NT2/D1 (cell line): ENCODE results near the gene RMDN2.

Experiments
- SUZ12 ChIP-seq: IDR thresholded peaks from 2 replicates; pipeline ENCODE4 v1.6.1; 2011; ENCODE audit not compliant: insufficient read length, insufficient read depth; ENCODE audit errors: extremely low read depth
- YY1 ChIP-seq: IDR thresholded peaks from 2 replicates; pipeline ENCODE4 v1.6.1; 2011; ENCODE audit not compliant: insufficient read length, insufficient read depth
- ZNF274 ChIP-seq: IDR thresholded peaks from 2 replicates; pipeline ENCODE4 v1.6.1; 2011; ENCODE audit warnings: mild to moderate bottlenecking, low read depth, low read length

DNA sequence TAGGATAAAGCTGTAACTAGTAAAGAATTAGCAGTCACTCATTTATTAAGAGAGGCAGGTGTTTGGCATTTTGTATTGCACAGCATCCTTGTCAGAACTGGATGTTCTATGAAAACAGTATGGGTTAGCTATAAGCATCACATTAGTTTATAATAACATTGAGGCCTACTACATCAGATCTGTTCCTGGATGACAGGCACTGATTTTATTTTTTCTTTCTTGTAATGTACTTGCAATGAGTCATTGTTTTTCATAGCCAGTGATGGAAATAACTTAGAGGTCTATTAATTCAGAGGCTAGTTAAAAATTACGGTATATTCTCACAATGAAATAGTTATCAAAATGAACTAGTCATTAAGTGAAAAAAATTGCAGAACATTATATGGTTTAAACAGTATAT, 13.0 kb upstream of the RMDN2 start:
- TF ChIP-seq SUZ12 (no peak), YY1 (no peak), ZNF274 (no peak)
